ENCODE data around the gene FOXK2.
"Not testable (repeated sequence)": the region's sequence is repeated elsewhere in the genome, so short reads cannot be mapped to it uniquely, and the experiment has no call there.

Gene FOXK2

DNA sequence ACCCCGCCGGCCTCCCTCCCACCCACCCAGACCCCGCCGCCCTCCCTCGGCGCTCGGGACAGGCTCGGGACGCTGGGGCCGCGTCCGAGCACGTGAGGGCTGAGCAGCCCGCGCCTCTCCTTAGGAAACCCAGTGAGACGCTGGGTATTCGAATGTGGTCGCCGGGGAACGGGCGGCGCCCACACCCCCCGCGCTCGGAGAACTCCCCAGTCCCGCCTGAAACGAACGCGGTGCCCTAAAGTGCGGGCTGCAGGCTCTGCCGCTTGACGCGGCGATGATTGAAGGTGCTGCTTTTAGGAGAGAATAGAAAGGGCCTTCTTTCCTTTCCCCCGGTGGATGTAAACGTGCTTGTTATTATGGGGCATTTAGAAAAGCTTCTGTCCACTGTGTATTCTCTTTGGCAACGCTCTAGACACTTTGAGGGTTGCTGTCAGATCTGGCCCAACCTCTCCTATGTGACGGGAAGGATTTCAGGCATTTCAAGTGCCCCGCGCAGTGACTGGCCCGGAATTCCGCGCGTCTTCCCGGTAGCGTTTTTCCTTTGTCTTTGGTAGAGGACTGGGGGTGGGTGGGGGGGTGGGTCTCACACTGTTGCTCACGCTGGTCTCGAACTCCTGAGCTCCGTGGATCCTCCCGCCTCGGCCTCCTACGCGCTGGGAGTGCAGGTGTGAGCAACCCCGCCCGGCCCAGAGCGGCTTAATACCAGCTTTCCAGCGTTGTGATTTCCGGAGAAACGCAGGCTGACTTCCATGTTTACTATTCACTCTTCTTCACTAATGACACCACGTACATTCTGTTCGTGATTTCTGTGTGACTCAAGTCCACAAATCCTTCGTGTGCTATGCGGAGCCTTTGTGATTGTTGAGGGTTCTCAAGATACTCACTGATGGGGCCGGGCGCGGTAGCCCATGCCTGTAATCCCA is 21.8 kb upstream of the FOXK2 start:
- peak; percentile 76 for DNase-seq (ENCODE audit: low read depth)
- TF ChIP-seq, protein P1, sequence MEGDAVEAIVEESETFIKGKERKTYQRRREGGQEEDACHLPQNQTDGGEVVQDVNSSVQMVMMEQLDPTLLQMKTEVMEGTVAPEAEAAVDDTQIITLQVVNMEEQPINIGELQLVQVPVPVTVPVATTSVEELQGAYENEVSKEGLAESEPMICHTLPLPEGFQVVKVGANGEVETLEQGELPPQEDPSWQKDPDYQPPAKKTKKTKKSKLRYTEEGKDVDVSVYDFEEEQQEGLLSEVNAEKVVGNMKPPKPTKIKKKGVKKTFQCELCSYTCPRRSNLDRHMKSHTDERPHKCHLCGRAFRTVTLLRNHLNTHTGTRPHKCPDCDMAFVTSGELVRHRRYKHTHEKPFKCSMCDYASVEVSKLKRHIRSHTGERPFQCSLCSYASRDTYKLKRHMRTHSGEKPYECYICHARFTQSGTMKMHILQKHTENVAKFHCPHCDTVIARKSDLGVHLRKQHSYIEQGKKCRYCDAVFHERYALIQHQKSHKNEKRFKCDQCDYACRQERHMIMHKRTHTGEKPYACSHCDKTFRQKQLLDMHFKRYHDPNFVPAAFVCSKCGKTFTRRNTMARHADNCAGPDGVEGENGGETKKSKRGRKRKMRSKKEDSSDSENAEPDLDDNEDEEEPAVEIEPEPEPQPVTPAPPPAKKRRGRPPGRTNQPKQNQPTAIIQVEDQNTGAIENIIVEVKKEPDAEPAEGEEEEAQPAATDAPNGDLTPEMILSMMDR (IDR thresholded peaks at IDR 0.05; ENCODE audit: low read depth, low read length) = no peak
- TF ChIP-seq MYC (IDR thresholded peaks at IDR 0.05; ENCODE audit: low read depth, low read length) = no peak
- TF ChIP-seq, protein P2, sequence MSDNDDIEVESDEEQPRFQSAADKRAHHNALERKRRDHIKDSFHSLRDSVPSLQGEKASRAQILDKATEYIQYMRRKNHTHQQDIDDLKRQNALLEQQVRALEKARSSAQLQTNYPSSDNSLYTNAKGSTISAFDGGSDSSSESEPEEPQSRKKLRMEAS (IDR thresholded peaks at IDR 0.05; ENCODE audit: low read depth, low read length) = no peak
- TF ChIP-seq POLR2A (IDR thresholded peaks at IDR 0.05; ENCODE audit: extremely low read depth, insufficient read length) = no peak
- peak overlapping the region; percentile 56 for H3K4me3 ChIP-seq (ENCODE audit: low read depth, low read length)

DNA sequence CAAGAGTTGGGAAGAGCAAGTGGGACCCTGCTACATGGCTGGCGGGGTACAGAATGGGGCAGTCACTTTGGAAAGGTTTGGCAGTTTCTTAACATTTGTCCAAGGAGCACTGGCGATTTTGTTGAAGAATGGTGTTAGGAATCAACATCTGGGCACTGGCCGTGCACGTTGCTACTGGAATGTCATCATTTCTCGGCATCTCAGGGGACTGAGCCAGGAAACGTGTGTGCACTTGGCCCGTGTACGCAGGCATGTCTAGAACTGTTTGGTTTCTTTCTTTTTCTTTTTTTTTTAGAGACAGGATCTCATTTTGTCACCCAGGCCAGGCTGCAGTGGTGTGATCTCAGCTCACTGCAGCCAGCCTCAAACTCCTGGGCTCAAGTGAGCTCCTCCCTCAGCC is 17.3 kb upstream of the FOXK2 start:
- TF ChIP-seq, protein P1 (IDR thresholded peaks at IDR 0.05; ENCODE audit: low read depth, low read length) = no peak
- TF ChIP-seq MYC (IDR thresholded peaks at IDR 0.05; ENCODE audit: low read depth, low read length) (no peak), POLR2A (IDR thresholded peaks at IDR 0.05; ENCODE audit: extremely low read depth, insufficient read length) (no peak)
- TF ChIP-seq, protein P2 (IDR thresholded peaks at IDR 0.05; ENCODE audit: low read depth, low read length) = no peak
- no peak for DNase-seq (ENCODE audit: low read depth)

DNA sequence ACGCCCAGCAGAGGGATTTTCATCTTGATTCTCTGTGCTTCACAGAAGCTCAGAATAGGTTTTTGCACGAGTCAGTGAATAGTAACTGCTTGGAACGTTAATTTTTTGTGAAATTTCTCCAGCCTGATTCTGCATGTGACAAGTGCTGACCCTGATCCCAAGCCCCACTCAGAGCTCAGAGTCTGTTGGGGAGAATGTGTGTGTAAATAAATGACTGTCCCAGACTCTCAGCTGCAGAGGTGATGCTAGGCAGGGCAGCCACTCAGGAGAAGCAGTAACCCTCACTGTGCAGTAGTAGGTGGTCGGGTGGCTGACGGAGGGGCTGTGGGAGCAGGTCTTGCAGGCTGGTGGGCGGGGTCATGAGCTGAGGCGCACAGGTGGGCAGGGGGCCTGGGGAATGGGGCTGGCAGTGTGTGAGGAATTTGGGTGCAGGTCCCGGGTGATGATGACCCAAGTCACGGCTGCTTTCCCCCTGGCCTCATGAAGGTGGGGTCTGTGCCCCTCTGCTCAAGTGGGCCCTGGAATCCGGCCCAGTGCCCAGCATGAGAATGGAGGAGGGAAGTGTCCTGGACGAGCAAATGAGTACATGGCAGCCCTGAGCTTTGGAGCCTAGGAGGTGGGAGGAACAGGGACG is 16.3 kb upstream of the FOXK2 start:
- TF ChIP-seq, protein P2 (IDR thresholded peaks at IDR 0.05; ENCODE audit: low read depth, low read length) = no peak
- TF ChIP-seq, protein P1 (IDR thresholded peaks at IDR 0.05; ENCODE audit: low read depth, low read length) = no peak
- TF ChIP-seq MYC (IDR thresholded peaks at IDR 0.05; ENCODE audit: low read depth, low read length) = no peak
- no peak for TF ChIP-seq POLR2A (IDR thresholded peaks at IDR 0.05; ENCODE audit: extremely low read depth, insufficient read length)
- no peak for DNase-seq (ENCODE audit: low read depth)
- H3K4me3 ChIP-seq (ENCODE audit: low read depth, low read length) = no peak overlapping the region

More for the DNA sequence above, 17.3 kb upstream of the FOXK2 start:
- no peak overlapping the region for H3K4me3 ChIP-seq (ENCODE audit: low read depth, low read length)

DNA sequence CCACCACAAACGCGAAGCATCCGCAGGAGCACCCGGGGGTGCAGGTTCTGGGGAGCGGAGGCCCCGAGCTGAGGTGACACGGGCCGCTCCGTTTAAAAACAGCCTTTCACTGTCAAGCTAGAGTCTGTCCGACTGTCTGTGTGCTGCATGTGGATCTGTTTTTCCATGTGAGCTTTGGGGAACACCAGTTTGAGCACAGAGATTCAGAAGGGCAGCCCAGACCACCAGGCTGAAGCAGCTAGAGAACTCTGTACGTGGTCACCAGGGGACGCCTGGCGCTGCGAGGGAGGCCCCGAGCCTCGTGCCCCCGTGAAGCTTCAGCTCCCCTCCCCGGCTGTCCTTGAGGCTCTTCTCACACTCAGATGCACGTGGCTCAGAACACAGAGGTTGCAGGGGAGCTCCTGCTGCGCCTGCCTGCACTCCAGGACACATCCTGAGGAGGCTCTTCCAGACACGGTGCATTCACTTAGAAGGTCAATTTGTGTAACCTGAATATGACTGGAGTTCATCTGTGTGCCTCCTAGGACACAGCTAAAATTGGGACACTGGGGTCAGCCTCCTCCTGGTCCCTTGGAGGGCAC is 15.7 kb upstream of the FOXK2 start:
- TF ChIP-seq, protein P2 (IDR thresholded peaks at IDR 0.05; ENCODE audit: low read depth, low read length) = no peak
- no peak for TF ChIP-seq MYC (IDR thresholded peaks at IDR 0.05; ENCODE audit: low read depth, low read length)
- H3K4me3 ChIP-seq (ENCODE audit: low read depth, low read length) = no peak overlapping the region
- no peak for DNase-seq (ENCODE audit: low read depth)

DNA sequence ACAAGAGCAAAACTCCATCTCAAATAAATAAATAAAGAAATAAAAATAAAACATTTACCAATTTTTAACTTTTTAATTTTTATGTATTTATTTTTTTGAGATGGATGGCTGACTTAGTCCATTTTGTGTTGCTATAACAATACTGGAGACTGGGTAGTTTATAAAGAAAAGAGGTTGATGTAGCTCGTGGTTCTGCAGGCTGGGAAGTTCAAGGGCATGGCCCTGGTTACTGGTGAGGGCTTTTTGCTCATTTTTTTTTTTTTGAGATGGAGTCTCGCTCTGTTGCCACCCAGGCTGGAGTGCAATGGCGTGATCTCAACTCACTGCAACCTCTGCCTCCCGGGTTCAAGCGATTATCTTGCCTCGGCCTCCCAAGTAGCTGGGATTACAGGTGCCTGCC is 14.2 kb upstream of the FOXK2 start:
- no peak overlapping the region for H3K4me3 ChIP-seq (ENCODE audit: low read depth, low read length)
- no peak for DNase-seq (ENCODE audit: low read depth)
- TF ChIP-seq, protein P1 (IDR thresholded peaks at IDR 0.05; ENCODE audit: low read depth, low read length) = no peak
- TF ChIP-seq MYC (IDR thresholded peaks at IDR 0.05; ENCODE audit: low read depth, low read length) (no peak), POLR2A (IDR thresholded peaks at IDR 0.05; ENCODE audit: extremely low read depth, insufficient read length) (no peak)
- TF ChIP-seq, protein P2 (IDR thresholded peaks at IDR 0.05; ENCODE audit: low read depth, low read length) = no peak

DNA sequence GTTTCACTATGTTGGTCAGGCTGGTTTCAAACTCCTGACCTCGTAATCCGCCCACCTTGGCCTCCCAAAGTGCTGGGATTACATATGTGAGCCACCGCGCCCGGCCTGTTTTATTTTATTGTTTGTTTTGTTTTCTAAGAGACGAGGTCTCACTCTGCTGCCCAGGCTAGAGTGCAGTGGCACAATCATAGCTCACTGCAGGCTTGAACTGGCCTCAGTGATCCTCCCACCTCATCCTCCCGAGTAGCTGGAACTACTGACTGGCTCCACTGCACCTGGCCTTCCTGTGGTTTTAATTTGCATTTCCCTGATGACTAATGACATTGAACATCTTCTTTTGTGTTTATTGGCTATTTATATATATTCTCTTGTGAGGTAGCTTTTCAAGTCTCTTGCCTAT is 13.1 kb upstream of the FOXK2 start:
- not testable (repeated sequence) for H3K4me3 ChIP-seq (ENCODE audit: low read depth, low read length)
- peak; percentile 47 for DNase-seq (ENCODE audit: low read depth)

Data from NB4 (cell line).